Psoas muscle (tissue), 8 donors: ENCODE measurements around the gene BTBD7. TPM values are rescaled to one million over a fixed set of nuclear protein-coding genes. Genes with fewer than 3 reads are reported as not detected.
"Not testable (repeated sequence)": the region's sequence is repeated elsewhere in the genome, so short reads cannot be mapped to it uniquely, and the experiment has no call there.

Experiments used
- ATAC-seq, 4 donors: fragments of 200-7000 bp; cut with Tn5 transposase; one replicate each; pipeline ENCODE4 v1.9.1; 2020; ENCODE audit warnings: moderate library complexity in 3 of 4, mild to moderate bottlenecking in 2 of 4
- DNase-seq, 2 donors: peaks; one replicate each; pipeline ENCODE4 v3.0.0-alpha.2; 2020
- H3K27ac ChIP-seq: fragments of 200-600 bp; one replicate; pipeline ENCODE4 v1.8.0; 2022
- H3K27me3 ChIP-seq, 3 donors: fragments of 200-600 bp in 1 of 3; one replicate each; pipeline versions ENCODE4 v1.6.1 to v1.8.0; 2013 to 2022; ENCODE audit warnings: low read length in 2 of 3, mild to moderate bottlenecking in 2 of 3, moderate library complexity in 1 of 3; ENCODE audit not compliant: insufficient read depth in 3 of 3
- H3K36me3 ChIP-seq, 2 donors: fragments of 200-600 bp in 1 of 2; one replicate each; pipeline versions ENCODE4 v1.6.1 to v1.8.0; 2013 to 2022; ENCODE audit warnings: low read depth in 1 of 2, mild to moderate bottlenecking in 1 of 2, moderate library complexity in 1 of 2; ENCODE audit not compliant: insufficient read depth in 1 of 2
- H3K4me1 ChIP-seq: fragments of 200-600 bp; one replicate; pipeline ENCODE4 v1.8.0; 2022
- H3K4me3 ChIP-seq: fragments of 200-600 bp; one replicate; pipeline ENCODE4 v1.8.0; 2022; ENCODE audit warnings: mild to moderate bottlenecking
- H3K9me3 ChIP-seq: fragments of 200-600 bp; one replicate; pipeline ENCODE4 v1.8.0; 2022
- CTCF ChIP-seq: fragments of 200-600 bp; IDR thresholded peaks from one replicate; pipeline ENCODE4 v1.8.0; 2022; ENCODE audit warnings: antibody characterized with exemption
- whole genome bisulfite sequencing, 3 donors: extraction: QIAGEN DNeasy Blood & Tissue Kit; methylation state at CpG; one replicate each; pipeline versions ENCODE4 v1.1.6 to v1.1.7; 2013; 5-methylcytosine and 5-hydroxymethylcytosine counted together
- intact Hi-C, 2 donors: fragments of 100-400 bp; cut with DNase I; formaldehyde crosslinking; loops; one replicate each; pipeline versions ENCODE4 v1.11.0 to v1.14.2; 2022
- polyA plus RNA-seq, 3 donors: library from polyadenylated mRNA; stranded (reverse); fragments of 200-250 nt; gene quantifications; one replicate each; pipeline ENCODE4 v1.2.3, GENCODE V29; 2013
- total RNA-seq, 4 donors: library from RNA; stranded (reverse); fragmentation: NEBNext Ultra II Directional in 2 of 4; extraction: Animal tissue kit (Norgen Biotek cat#: 25700) in 2 of 4; gene quantifications; one replicate each; pipeline versions ENCODE4 v1.2.1 to v1.2.4, GENCODE V29; 2021 to 2023
- donor health status: healthy with polysubstance abuse.
- donor health status: DM: no; HTN: no; CAD: no; lungs with moderate emphysema.
- donor health status: Bipolar disorder and iron deficiency.
- donor health status: healthy.
- donor health status: DM: yes; HTN: yes; CAD: no.
- donor health status: DM: no; HTN: no; CAD: no.
- donor health status: DM: no; HTN: no; CAD: no.
- donor health status: DM: yes; HTN: yes; CAD: no.

BTBD7 gene
- total and polyA plus RNA-seq, 7 donors, result 6.0 to 24.9 (median 18.9) TPM

GRCh38 chr14:93239869-93240677 is 92.8 kb downstream of the BTBD7 start:
- Histone ChIP-seq H3K9me3 (no peaks in the 10 kb centered on the region), H3K27me3 (no peaks in the 10 kb centered on the region), H3K36me3 (peaks cover 3 to 51% of the 10 kb centered on the region in 2 donors), H3K27ac (no peak overlapping the region), H3K4me3 (no peak overlapping the region), H3K4me1 (no peaks in the 10 kb centered on the region)
- ATAC-seq (no peak), DNase-seq (no peak)
- WGBS, 3 donors, result 93 to 95% (median 94%) methylated on average over 25 of the region's 25 CpGs
- intact Hi-C loops, result no loop called here
- no peak for TF ChIP-seq CTCF

GRCh38 chr14:93234798-93235197 is 98.0 kb downstream of the BTBD7 start:
- peak in 3 of 4 donors; percentile 38 to 74 (median 39) for ATAC-seq
- Histone ChIP-seq H3K4me1 (no peaks in the 10 kb centered on the region), H3K27ac (no peak overlapping the region), H3K4me3 (no peak overlapping the region), H3K36me3 (peaks cover 0 to under 1% of the 10 kb centered on the region in 2 donors), H3K27me3 (no peaks in the 10 kb centered on the region), H3K9me3 (no peaks in the 10 kb centered on the region)
- WGBS, 3 donors, result 30 to 51% (median 35%) methylated on average over 10 of the region's 10 CpGs
- no peak for DNase-seq
- TF ChIP-seq CTCF, result no peak
- intact Hi-C loops, result no loop called here

GRCh38 chr14:93233078-93233477 is 99.8 kb downstream of the BTBD7 start:
- H3K9me3 ChIP-seq, H3K4me1 ChIP-seq, intact Hi-C loops, ATAC-seq, H3K27me3 ChIP-seq, H3K4me3 ChIP-seq, DNase-seq, H3K27ac ChIP-seq: not testable (repeated sequence)
- H3K36me3 ChIP-seq, result peaks cover 0 to 13% of the 10 kb centered on the region in 2 donors
- WGBS, 3 donors, result 91 to 97% (median 91%) methylated on average over 5 of the region's 5 CpGs

- intact Hi-C loops, result no loop called here
- Histone ChIP-seq H3K9me3 (no peaks in the 10 kb centered on the region), H3K27me3 (no peaks in the 10 kb centered on the region), H3K27ac (no peak overlapping the region), H3K4me1 (no peaks in the 10 kb centered on the region), H3K36me3 (peaks cover 4 to 22% of the 10 kb centered on the region in 2 donors), H3K4me3 (no peak overlapping the region)
- TF ChIP-seq CTCF, result no peak
- DNase-seq (no peak), ATAC-seq (no peak)
- WGBS, 3 donors, result 60 to 70% (median 66%) methylated on average over 16 to 17 of the region's 17 CpGs
Measured at GRCh38 chr14:93232159-93232558, 100.7 kb downstream of the BTBD7 start.

- H3K36me3 ChIP-seq, result peaks cover 9 to 31% of the 10 kb centered on the region in 2 donors
- no peaks in the 10 kb centered on the region for H3K27me3 ChIP-seq
- no peak overlapping the region for H3K27ac ChIP-seq
- WGBS, 3 donors, result 21 to 43% (median 29%) methylated on average over 38 to 39 of the region's 39 CpGs
- ATAC-seq (peak; percentile 38 to 64 (median 58)), DNase-seq (no peak)
- TF ChIP-seq CTCF, result no peak
- H3K4me1 ChIP-seq, result no peaks in the 10 kb centered on the region
- no peaks in the 10 kb centered on the region for H3K9me3 ChIP-seq
- intact Hi-C loops, result no loop called here
- peak overlapping the region; percentile 61 for H3K4me3 ChIP-seq
Measured at GRCh38 chr14:93231129-93231979, 101.5 kb downstream of the BTBD7 start.
